Measurements from ENCODE around the gene UCP3.

DNA sequence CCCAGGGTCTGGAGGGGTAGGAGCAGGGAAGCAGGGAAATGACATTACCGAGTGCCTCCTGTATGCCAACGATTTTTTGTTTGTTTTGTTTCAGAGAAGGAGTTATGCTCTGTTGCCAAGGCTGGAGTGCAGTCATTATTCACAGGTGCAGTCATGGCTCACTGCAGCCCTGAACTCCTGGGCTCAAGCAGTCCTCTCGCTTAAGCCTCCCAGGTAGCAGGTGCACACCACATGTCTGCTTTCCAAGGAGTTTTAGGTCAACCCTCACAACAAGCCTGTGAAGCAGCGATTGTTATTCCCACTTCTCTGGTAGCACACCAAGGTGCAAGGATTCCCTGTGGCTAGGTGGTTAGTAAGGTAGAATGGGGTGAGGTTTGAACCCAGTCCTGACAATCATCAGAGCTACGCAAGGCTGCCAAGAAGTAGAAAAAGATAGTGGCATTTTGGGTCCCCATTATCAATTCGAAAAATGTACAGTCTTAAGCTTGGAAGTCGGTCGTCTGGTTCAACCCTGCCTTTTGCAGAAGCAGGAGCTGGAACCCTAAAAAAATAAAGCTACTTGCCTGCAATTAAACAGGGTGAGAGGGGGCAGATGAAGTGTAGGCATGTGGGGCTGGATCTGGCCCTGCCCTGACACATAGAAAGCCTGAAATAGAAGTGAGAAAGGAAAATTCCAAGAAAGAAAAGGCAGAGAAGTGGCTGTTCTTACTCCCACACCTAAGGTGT lies 9.1 kb downstream of the UCP3 start:
- TF ChIP-seq, protein P1, sequence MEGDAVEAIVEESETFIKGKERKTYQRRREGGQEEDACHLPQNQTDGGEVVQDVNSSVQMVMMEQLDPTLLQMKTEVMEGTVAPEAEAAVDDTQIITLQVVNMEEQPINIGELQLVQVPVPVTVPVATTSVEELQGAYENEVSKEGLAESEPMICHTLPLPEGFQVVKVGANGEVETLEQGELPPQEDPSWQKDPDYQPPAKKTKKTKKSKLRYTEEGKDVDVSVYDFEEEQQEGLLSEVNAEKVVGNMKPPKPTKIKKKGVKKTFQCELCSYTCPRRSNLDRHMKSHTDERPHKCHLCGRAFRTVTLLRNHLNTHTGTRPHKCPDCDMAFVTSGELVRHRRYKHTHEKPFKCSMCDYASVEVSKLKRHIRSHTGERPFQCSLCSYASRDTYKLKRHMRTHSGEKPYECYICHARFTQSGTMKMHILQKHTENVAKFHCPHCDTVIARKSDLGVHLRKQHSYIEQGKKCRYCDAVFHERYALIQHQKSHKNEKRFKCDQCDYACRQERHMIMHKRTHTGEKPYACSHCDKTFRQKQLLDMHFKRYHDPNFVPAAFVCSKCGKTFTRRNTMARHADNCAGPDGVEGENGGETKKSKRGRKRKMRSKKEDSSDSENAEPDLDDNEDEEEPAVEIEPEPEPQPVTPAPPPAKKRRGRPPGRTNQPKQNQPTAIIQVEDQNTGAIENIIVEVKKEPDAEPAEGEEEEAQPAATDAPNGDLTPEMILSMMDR (IDR thresholded peaks at IDR 0.05; ENCODE audit: insufficient read depth, low read depth, low read length), result no peak
- no peak for TF ChIP-seq EZH2 (IDR thresholded peaks at IDR 0.05; ENCODE audit: insufficient read depth, low read length)
